ENCODE measurements around the gene POU3F1. TPM values are rescaled to one million over a fixed set of nuclear protein-coding genes. Genes with fewer than 3 reads are reported as not detected.

Gene POU3F1
- total RNA-seq, 4 donors from 2014 or later, result 19.1 to 53.3 (median 35.4) TPM

- 55 to 62% methylated on average over 2 of the region's 2 CpGs for WGBS, 2 donors
- no peak for TF ChIP-seq POLR2A (IDR thresholded peaks at IDR 0.05)
- no peak for TF ChIP-seq CTCF (IDR thresholded peaks at IDR 0.05)
Measured at GRCh38 chr1:38060498-38060897, 13.9 kb upstream of the POU3F1 start.

GRCh38 chr1:38059635-38060250 is 13.2 kb upstream of the POU3F1 start:
- TF ChIP-seq CTCF (IDR thresholded peaks at IDR 0.05) (no peak), POLR2A (IDR thresholded peaks at IDR 0.05) (no peak)
- H3K4me3 ChIP-seq (ENCODE audit: low read depth, poor library complexity, severe bottlenecking), result no peak overlapping the region
- intact Hi-C loops (cut with DNase I; ENCODE audit: low total_unique reads), result no loop called here
- 27 to 59% methylated on average over 4 to 5 of the region's 6 CpGs for WGBS, 2 donors
- no peak for DNase-seq (ENCODE audit: low spot score in 2 of 2)

More at GRCh38 chr1:38060498-38060897, 13.9 kb upstream of the POU3F1 start:
- intact Hi-C loops (cut with DNase I; ENCODE audit: low total_unique reads), result no loop called here
- DNase-seq (ENCODE audit: low spot score in 2 of 2), result no peak
- H3K4me3 ChIP-seq (ENCODE audit: low read depth, poor library complexity, severe bottlenecking), result no peak overlapping the region

GRCh38 chr1:38055965-38056364 is 9.4 kb upstream of the POU3F1 start:
- intact Hi-C loops (cut with DNase I; ENCODE audit: low total_unique reads), result no loop called here
- TF ChIP-seq POLR2A (IDR thresholded peaks at IDR 0.05) (no peak), CTCF (IDR thresholded peaks at IDR 0.05) (no peak)
- no peak overlapping the region for H3K4me3 ChIP-seq (ENCODE audit: low read depth, poor library complexity, severe bottlenecking)
- 73% methylated on average over 4 of the region's 4 CpGs for WGBS, 2 donors
- DNase-seq (ENCODE audit: low spot score in 2 of 2), result no peak

GRCh38 chr1:38055398-38055797 is 8.8 kb upstream of the POU3F1 start:
- no peak overlapping the region for H3K4me3 ChIP-seq (ENCODE audit: low read depth, poor library complexity, severe bottlenecking)
- TF ChIP-seq POLR2A (IDR thresholded peaks at IDR 0.05) (no peak), CTCF (IDR thresholded peaks at IDR 0.05) (no peak)
- WGBS, 2 donors, result 83 to 90% methylated on average over 3 of the region's 3 CpGs
- intact Hi-C loops (cut with DNase I; ENCODE audit: low total_unique reads), result no loop called here
- no peak for DNase-seq (ENCODE audit: low spot score in 2 of 2)

- WGBS, 2 donors, result 51 to 54% methylated on average over 7 of the region's 7 CpGs
- TF ChIP-seq CTCF (IDR thresholded peaks at IDR 0.05) (no peak), POLR2A (IDR thresholded peaks at IDR 0.05) (no peak)
- DNase-seq (ENCODE audit: low spot score in 2 of 2), result no peak
- intact Hi-C loops (cut with DNase I; ENCODE audit: low total_unique reads), result no loop called here
- H3K4me3 ChIP-seq (ENCODE audit: low read depth, poor library complexity, severe bottlenecking), result no peak overlapping the region
Measured at GRCh38 chr1:38053416-38054091, 7.0 kb upstream of the POU3F1 start.
